GM19043 (cell line): Measurements from ENCODE around the gene KRTAP10-7.
"Not testable (repeated sequence)": the region's sequence is repeated elsewhere in the genome, so short reads cannot be mapped to it uniquely, and the experiment has no call there.

Experiments used
- ATAC-seq: cut with Tn5 transposase; IDR thresholded peaks from one replicate; pipeline ENCODE4 v1.9.1; 2021; ENCODE audit warnings: low read depth; ENCODE audit not compliant: unreplicated experiment

Gene KRTAP10-7

GRCh38 chr21:44571296-44571695 lies 29.1 kb upstream of the KRTAP10-7 start:
- ATAC-seq, result no peak

GRCh38 chr21:44571844-44572782 lies 28.3 kb upstream of the KRTAP10-7 start:
- no peak for ATAC-seq

GRCh38 chr21:44572959-44573583 lies 27.3 kb upstream of the KRTAP10-7 start:
- no peak for ATAC-seq

GRCh38 chr21:44573630-44574456 lies 26.6 kb upstream of the KRTAP10-7 start, which contains the start of gene KRTAP10-4:
Gene KRTAP10-4, plus strand, starts transcription at chr21:44573729. Its CDS starts 30 bp downstream, at chr21:44573759.
- ATAC-seq, result not testable (repeated sequence)

GRCh38 chr21:44574457-44575306 lies 25.7 kb upstream of the KRTAP10-7 start:
- no peak for ATAC-seq

GRCh38 chr21:44575307-44576024 lies 24.9 kb upstream of the KRTAP10-7 start:
- ATAC-seq, result no peak

GRCh38 chr21:44576025-44576420 lies 24.4 kb upstream of the KRTAP10-7 start:
- no peak for ATAC-seq

GRCh38 chr21:44578371-44579055 lies 21.9 kb upstream of the KRTAP10-7 start:
- ATAC-seq, result no peak

GRCh38 chr21:44579056-44579832 lies 21.2 kb upstream of the KRTAP10-7 start:
- ATAC-seq, result no peak

GRCh38 chr21:44579833-44580144 lies 20.6 kb upstream of the KRTAP10-7 start:
- no peak for ATAC-seq

- not testable (repeated sequence) for ATAC-seq
These were observed 20.1 kb upstream of the KRTAP10-7 start, which contains the start of gene KRTAP10-5 for GRCh38 chr21:44580231-44580821. Gene KRTAP10-5, minus strand, starts transcription at chr21:44580604. Its CDS starts 26 bp downstream, at chr21:44580578.

- ATAC-seq, result no peak
These were observed 19.2 kb upstream of the KRTAP10-7 start for GRCh38 chr21:44581158-44581557.

GRCh38 chr21:44582055-44582454 lies 18.3 kb upstream of the KRTAP10-7 start:
- ATAC-seq, result no peak

GRCh38 chr21:44583089-44583799 lies 17.2 kb upstream of the KRTAP10-7 start:
- no peak for ATAC-seq

- no peak for ATAC-seq
These were observed 16.6 kb upstream of the KRTAP10-7 start for GRCh38 chr21:44583800-44584147.

- ATAC-seq, result no peak
These were observed 14.5 kb upstream of the KRTAP10-7 start for GRCh38 chr21:44585892-44586291.

GRCh38 chr21:44589094-44589493 lies 11.3 kb upstream of the KRTAP10-7 start:
- ATAC-seq, result no peak
